Adrenal gland (tissue), 5 donors: ENCODE data around the gene LAMP2.
"Not testable (repeated sequence)": the region's sequence is repeated elsewhere in the genome, so short reads cannot be mapped to it uniquely, and the experiment has no call there.

Source experiments
- POLR2A ChIP-seq, 2 donors: fragments of 450-650 bp; IDR thresholded peaks; one replicate each; pipeline ENCODE4 v1.6.1; 2017; ENCODE audit warnings: antibody characterized with exemption in 2 of 2, mild to moderate bottlenecking in 2 of 2, moderate library complexity in 1 of 2
- TF ChIP-seq, protein P1 (sequence below), 6 experiments: fragments of 450-650 bp in 4 of 6; fragments of 200-600 bp in 2 of 6; sonication (generic) in 1 of 6; IDR thresholded peaks; 1 replicate in 5 of 6; 2 replicates in 1 of 6; pipeline versions ENCODE4 v1.5.1 to v1.8.0; 2016 to 2021; ENCODE audit warnings: antibody characterized with exemption in 6 of 6, mild to moderate bottlenecking in 2 of 6, moderate library complexity in 1 of 6
- donor health status: DM: no; HTN: no; CAD: no.

- TF ChIP-seq, protein P1, sequence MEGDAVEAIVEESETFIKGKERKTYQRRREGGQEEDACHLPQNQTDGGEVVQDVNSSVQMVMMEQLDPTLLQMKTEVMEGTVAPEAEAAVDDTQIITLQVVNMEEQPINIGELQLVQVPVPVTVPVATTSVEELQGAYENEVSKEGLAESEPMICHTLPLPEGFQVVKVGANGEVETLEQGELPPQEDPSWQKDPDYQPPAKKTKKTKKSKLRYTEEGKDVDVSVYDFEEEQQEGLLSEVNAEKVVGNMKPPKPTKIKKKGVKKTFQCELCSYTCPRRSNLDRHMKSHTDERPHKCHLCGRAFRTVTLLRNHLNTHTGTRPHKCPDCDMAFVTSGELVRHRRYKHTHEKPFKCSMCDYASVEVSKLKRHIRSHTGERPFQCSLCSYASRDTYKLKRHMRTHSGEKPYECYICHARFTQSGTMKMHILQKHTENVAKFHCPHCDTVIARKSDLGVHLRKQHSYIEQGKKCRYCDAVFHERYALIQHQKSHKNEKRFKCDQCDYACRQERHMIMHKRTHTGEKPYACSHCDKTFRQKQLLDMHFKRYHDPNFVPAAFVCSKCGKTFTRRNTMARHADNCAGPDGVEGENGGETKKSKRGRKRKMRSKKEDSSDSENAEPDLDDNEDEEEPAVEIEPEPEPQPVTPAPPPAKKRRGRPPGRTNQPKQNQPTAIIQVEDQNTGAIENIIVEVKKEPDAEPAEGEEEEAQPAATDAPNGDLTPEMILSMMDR (IDR thresholded peaks at IDR 0.05) = not testable (repeated sequence)
- TF ChIP-seq POLR2A (IDR thresholded peaks at IDR 0.05) = not testable (repeated sequence)
Observed at GRCh38 chrX:120490119-120490518, 21.0 kb upstream of the LAMP2 start.
